NCI-H2196 treated with DMSO at 0.1 percent for 48 hours (cell line): ENCODE data around the gene MS4A5.
"Not testable (repeated sequence)": the region's sequence is repeated elsewhere in the genome, so short reads cannot be mapped to it uniquely, and the experiment has no call there.

Experiments used
- DNase-seq: peaks from one replicate; lab custom pipeline; 2025; ENCODE audit not compliant: unreplicated experiment; lab: John Stamatoyannopoulos, UW

Gene MS4A5, protein sequence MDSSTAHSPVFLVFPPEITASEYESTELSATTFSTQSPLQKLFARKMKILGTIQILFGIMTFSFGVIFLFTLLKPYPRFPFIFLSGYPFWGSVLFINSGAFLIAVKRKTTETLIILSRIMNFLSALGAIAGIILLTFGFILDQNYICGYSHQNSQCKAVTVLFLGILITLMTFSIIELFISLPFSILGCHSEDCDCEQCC

DNA sequence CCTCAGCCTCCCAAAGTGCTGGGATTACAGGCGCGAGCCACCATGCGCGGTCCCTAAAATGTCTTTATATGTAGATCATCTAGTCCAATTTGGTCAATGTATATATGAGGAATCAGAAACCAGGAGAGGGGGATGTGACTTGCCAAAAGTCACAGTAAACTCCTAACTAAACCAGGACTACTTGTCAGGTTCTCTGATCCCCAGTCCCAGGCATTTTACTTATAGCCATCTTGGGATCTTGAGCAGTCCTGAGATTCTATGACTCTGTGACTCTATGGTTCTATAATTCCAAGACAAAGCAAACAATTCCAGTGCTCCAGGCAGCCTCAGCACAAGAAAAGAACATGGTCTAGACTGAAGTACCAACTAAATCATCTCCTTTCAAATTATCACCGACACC, at the start of gene MS4A5:
Gene MS4A5 (plus strand): TSS at position 301 of the 400 bp plus-strand sequence. CDS start 103 bp downstream, outside the sequence.
- no peak for DNase-seq

DNA sequence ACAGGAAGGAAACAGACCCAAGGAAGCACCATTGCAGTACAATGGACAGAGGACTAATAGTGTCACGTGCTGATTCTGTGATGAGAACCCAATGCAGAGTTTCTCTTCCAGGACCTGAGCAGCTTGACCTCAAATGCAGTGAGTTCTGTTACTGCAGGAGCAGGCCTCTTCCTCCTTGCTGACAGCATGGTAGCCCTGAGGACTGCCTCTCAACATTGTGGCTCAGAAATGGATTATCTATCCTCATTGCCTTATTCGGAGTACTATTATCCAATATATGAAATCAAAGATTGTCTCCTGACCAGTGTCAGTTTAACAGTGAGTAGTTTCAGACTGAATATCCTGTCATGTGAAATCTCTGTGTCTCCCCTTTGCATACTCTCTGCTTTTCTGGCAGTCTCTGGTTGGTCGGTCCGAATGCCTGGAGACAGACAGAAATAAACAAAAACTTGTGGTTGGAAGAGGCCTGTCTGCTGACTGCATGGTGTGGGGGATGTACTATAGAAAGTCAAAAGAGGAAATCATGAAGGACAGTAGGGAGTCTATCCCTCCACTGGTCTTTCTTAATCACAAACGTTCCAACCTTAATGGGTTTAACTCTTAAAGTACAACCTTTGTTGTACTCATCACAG, 40.0 kb upstream of the MS4A5 start:
- DNase-seq: no peak

GRCh38 chr11:60390419-60390818, 39.0 kb upstream of the MS4A5 start:
- no peak for DNase-seq

DNA sequence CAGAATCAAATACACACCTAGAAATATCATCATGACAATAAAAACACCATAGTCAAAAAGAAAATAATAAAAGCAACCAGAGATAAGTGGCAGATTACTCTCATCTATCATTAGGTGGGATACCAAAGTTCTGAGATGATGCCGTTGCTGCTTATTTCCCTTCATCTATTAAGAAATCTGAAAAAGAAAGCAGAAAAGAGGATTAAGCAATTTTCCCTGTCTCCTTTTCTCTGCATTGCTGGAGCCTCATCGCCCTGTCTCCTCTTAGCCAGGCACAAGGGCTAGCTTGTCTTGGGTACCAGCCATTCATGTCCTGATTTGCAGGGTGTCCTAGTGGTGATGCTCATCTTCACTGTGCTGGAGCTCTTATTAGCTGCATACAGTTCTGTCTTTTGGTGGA, 37.0 kb upstream of the MS4A5 start:
- DNase-seq: no peak

- DNase-seq: no peak
These were observed 36.4 kb upstream of the MS4A5 start for GRCh38 chr11:60393016-60393415.

DNA sequence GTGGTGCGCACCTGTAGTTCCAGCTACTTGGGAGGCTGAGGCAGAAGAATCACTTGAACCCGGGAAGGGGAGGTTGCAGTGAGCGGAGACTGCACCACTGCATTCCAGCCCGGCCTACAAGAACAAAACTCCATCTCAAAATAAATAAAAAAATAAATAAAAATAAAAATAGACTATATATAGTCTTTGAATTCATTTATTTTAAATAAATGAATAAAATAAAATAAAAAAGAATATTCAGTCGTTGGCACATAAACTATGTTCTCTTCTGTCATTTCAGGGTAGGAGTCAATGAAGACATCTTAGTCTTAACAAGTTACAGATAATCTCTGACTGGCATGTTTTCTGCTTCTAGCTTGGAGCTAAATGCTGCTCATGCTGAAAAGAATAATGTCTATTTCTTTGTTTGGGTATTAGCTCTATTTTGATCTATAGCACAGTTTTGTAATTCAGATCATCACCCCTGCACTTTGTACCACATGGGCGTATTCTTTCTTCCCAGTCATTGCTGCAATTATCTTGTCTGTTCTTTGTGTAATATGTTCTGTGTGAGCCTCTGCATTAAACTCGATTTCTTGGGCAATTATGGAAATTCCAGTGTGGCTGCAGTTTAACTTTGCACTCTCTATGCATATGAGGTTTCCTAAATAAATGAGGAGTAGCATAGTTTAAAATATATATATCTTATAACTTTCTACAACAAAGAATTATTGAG, 34.5 kb upstream of the MS4A5 start:
- no peak for DNase-seq

DNA sequence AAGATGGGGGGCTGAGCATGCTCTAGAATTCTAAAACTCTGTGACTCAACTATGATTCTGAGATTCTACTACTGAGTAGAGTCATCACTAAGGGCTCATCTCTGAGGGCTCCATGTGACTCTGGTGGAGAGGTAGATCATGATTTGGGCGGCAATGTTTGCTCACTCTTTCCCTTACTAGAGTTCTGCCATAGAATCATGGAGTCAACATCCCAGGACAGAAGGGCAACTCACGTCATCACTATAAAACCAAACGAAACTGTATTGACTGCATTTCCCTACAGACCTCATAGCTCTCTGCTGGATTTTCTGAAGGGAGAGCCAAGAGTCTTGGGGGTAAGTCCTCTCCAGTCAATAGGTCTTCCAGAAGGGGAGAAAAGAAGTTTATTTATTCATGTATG, 33.0 kb upstream of the MS4A5 start, which contains the start of gene MS4A14:
Gene MS4A14 (plus strand): TSS at position 78 of the 400 bp plus-strand sequence. CDS start 120 bp downstream, at position 198.
- no peak for DNase-seq

GRCh38 chr11:60396799-60397198, 32.6 kb upstream of the MS4A5 start:
- DNase-seq: no peak

GRCh38 chr11:60420015-60420414, 9.4 kb upstream of the MS4A5 start:
- DNase-seq: no peak

DNA sequence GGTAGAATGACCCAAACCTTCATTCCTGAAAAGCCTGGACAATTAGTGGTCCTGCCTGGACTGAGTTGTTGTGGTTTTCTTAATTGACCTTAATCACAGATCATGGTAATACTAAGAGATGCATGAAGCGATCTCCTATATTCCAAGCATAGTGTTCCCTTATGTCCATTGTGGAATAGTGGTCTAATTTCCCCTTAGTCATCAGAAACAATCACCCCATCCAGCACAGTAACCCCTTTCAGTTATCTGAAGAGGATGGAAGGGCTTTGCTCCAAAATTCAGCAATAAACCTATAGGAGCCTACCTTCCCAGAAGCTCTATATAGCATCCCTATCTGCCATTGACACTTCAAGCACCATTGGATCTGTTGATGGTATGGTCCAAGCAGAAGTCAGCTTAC, 6.8 kb upstream of the MS4A5 start:
- no peak for DNase-seq

DNA sequence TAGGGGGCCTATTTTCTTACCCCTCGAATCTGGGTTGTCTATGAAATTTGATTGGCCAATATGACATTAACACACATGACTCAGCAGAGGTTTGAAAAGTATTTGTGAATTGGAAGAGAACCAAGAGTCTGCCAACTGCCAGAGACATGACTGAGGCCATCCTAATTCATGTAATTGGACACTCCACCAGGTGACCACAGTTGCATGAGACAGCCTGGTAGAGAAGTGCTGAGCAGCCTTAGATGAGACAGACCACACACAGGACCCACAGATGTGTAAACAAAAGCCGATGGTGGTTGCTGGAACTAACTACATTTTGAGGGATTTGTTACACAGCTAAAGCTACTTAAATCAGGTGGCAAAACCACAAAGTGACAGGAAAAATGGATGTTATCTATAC, 855 bp upstream of the MS4A5 start:
- DNase-seq: peak; percentile 50

- no peak for DNase-seq
These were observed 1.9 kb downstream of the MS4A5 start for GRCh38 chr11:60431251-60431650.

DNA sequence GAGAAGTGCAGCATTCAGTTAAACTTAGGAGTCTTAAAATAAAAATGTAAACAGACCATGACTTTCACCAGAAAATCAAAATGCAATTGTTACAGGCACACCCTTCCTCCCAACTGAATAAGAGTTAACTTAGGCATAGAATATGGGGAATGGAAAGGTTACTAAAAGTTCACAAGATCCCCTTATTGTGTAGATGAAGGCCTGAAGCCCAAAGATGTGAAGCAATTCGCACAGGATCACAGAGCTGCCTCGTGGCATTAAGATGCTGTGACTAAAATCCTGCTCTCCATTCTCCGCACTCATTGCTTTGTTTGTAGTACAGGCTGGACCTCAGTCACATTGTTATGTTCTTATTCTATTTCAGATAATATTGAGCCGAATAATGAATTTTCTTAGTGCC, 4.0 kb downstream of the MS4A5 start:
- no peak for DNase-seq

- no peak for DNase-seq
These were observed 17.7 kb downstream of the MS4A5 start for GRCh38 chr11:60447070-60447469.

DNA sequence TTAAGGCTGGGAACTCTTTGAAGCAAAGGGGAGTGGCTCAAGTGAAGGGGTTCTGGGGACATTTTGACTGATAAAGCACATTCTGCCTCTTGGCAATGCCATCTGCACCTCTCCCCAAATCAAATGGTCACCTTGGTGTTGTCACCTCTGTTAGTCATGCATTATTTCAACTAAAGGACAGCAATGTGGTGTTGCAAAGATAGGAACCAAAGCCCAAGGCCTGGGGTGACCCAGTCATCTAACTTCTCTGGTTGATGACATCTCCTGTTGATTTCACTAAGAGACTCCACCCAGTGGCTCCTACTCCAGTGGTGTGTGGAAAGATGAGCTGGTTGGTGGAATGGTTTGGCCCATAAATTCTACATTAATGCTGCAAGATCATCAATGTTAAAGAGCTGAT, 18.5 kb downstream of the MS4A5 start:
- no peak for DNase-seq

- not testable (repeated sequence) for DNase-seq
These were observed 21.8 kb downstream of the MS4A5 start for GRCh38 chr11:60451185-60451584.

- DNase-seq: no peak
These were observed 24.8 kb downstream of the MS4A5 start for GRCh38 chr11:60454212-60454611.

- no peak for DNase-seq
These were observed 26.2 kb downstream of the MS4A5 start, which contains the start of gene MS4A1 for GRCh38 chr11:60455531-60456042. Gene MS4A1 (plus strand): TSS chr11:60455847. CDS start chr11:60462375, 6,528 bp downstream.

DNA sequence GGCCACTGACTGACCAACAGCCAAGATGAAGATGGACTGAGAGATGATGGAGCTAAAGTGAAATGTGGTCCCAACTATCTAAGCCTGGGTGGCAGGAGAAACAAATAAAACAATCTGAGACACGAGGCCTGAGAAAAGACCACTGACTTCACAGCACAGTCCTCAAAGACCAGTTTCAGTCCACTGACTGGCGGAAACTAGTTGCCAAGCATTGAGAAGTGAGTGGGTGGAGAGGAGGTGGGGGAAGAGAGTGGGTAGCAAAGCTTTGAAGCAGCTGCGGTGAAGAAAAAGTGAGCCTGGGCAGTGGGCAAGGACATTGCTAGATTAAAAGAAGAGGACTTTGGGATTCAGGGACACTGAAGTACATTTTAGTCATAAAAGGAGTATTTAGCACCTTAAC, 28.2 kb downstream of the MS4A5 start:
- no peak for DNase-seq

DNA sequence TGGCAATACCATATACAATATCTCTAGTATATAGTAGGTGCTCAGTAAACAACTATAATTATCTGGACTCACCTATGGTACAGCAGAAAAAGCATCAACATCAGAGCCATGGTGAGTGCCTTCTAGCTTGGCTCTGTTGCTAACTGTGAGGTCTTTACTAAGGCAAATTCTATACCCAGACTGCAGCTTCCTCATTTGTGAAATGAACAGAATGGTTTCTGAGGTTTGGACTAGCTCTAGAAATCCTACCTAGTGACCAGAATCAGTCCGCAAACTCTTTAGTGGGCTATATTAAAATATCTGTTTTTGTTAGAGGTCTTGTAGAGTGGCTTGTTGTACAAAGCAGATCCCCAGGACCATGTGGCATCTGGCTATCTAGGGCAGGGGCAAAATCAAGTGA, 30.0 kb downstream of the MS4A5 start:
- DNase-seq: no peak

DNA sequence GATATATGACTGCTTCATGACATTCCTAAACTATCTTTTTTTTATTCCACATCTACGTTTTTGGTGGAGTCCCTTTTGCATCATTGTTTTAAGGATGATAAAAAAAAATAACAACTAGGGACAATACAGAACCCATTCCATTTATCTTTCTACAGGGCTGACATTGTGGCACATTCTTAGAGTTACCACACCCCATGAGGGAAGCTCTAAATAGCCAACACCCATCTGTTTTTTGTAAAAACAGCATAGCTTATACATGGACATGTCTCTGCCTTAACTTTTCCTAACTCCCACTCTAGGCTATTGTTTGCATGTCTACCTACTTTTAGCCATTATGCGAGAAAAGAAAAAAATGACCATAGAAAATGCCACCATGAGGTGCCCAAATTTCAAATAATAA, 39.5 kb downstream of the MS4A5 start:
- no peak for DNase-seq

GRCh38 chr11:60469723-60470122, 40.4 kb downstream of the MS4A5 start:
- no peak for DNase-seq
